GM11168 (cell line): ENCODE data around the gene TBC1D9.

ENCODE experiments used
- in situ Hi-C: fragments of 300-500 bp; cut with MboI; formaldehyde crosslinking; loops from one replicate; pipeline ENCODE4 v1.12.0; 2022; ENCODE audit warnings: low sequenced_read_pairs; ENCODE audit not compliant: unreplicated experiment

The TBC1D9 gene

GRCh38 chr4:140659943-140660700 lies 96.1 kb downstream of the TBC1D9 start:
- in situ Hi-C loops = no loop called here

GRCh38 chr4:140654495-140654814 lies 101.7 kb downstream of the TBC1D9 start:
- in situ Hi-C loops = no loop called here

GRCh38 chr4:140653718-140654494 lies 102.3 kb downstream of the TBC1D9 start:
- in situ Hi-C loops = no loop called here

- in situ Hi-C loops = no loop called here
Observed at GRCh38 chr4:140652601-140653000, 103.6 kb downstream of the TBC1D9 start.

GRCh38 chr4:140648716-140649308 lies 107.4 kb downstream of the TBC1D9 start:
- in situ Hi-C loops = no loop called here

- in situ Hi-C loops = no loop called here
Observed at GRCh38 chr4:140645614-140646412, 110.4 kb downstream of the TBC1D9 start.

GRCh38 chr4:140645196-140645595 lies 111.0 kb downstream of the TBC1D9 start:
- in situ Hi-C loops = no loop called here

- in situ Hi-C loops = no loop called here
Observed at GRCh38 chr4:140644470-140645185, 111.6 kb downstream of the TBC1D9 start.

- in situ Hi-C loops = no loop called here
Observed at GRCh38 chr4:140643571-140644055, 112.6 kb downstream of the TBC1D9 start.

GRCh38 chr4:140642674-140643437 lies 113.3 kb downstream of the TBC1D9 start:
- in situ Hi-C loops = no loop called here

GRCh38 chr4:140641789-140642439 lies 114.3 kb downstream of the TBC1D9 start:
- in situ Hi-C loops = no loop called here

GRCh38 chr4:140641105-140641555 lies 115.1 kb downstream of the TBC1D9 start:
- in situ Hi-C loops = no loop called here

- in situ Hi-C loops = no loop called here
Observed at GRCh38 chr4:140640150-140640748, 115.9 kb downstream of the TBC1D9 start.

GRCh38 chr4:140639066-140639465 lies 117.1 kb downstream of the TBC1D9 start:
- in situ Hi-C loops = no loop called here

GRCh38 chr4:140637836-140638235 lies 118.3 kb downstream of the TBC1D9 start:
- in situ Hi-C loops = no loop called here

- in situ Hi-C loops = no loop called here
Observed at GRCh38 chr4:140635606-140636005, 120.6 kb downstream of the TBC1D9 start.

- in situ Hi-C loops = no loop called here
Observed at GRCh38 chr4:140633951-140634350, 122.2 kb downstream of the TBC1D9 start.

GRCh38 chr4:140633124-140633523 lies 123.1 kb downstream of the TBC1D9 start:
- in situ Hi-C loops = no loop called here
